ENCODE data around the gene CSNK1G1. TPM values are rescaled to one million over a fixed set of nuclear protein-coding genes. Genes with fewer than 3 reads are reported as not detected.
A peak's percentile ranks its signal among the peaks of the same experiment; 100 is the strongest.

CSNK1G1 gene
- total and polyA plus RNA-seq, 2 experiments from 2014 or later: 8.7 to 18.0 TPM

DNA sequence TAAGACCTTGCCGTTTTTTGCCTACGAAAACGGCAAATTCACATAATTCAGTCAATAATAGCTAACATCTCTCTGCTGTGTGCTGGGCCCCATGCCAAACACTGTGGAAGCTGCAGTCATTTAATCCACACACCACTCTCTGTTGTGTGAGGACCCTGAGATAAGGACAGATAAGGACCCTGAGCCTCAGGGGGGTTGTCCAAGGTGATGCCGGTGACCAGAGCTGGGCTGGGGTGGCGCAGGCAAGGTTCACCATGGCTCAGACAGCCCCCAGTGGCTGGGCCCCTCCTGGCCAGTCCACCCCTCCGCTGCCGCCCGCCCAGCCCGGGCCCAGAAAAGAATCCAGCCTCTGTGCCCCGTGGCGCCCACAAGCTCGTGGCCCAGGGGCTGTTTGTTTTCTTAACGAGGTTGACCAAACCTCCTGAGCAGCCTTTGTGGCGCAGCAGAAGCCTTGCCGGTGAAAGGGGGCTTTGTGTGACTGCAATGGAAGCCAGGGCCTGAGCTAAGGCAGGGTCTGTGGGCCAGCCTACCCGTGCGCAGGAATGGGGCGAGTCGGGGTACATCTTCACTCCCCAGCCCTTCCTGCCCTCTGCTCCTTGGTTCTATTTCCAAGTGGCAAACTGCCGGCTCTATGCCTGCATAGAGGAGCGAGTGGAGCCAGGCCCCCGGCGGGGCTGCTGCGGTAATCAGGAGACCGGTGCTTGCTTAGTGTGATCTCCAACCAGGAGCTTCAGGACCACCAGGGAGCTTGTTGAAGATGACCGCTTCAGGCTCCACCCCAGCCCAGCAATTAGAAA, 208.9 kb downstream of the CSNK1G1 start:
- TF ChIP-seq, protein P1, sequence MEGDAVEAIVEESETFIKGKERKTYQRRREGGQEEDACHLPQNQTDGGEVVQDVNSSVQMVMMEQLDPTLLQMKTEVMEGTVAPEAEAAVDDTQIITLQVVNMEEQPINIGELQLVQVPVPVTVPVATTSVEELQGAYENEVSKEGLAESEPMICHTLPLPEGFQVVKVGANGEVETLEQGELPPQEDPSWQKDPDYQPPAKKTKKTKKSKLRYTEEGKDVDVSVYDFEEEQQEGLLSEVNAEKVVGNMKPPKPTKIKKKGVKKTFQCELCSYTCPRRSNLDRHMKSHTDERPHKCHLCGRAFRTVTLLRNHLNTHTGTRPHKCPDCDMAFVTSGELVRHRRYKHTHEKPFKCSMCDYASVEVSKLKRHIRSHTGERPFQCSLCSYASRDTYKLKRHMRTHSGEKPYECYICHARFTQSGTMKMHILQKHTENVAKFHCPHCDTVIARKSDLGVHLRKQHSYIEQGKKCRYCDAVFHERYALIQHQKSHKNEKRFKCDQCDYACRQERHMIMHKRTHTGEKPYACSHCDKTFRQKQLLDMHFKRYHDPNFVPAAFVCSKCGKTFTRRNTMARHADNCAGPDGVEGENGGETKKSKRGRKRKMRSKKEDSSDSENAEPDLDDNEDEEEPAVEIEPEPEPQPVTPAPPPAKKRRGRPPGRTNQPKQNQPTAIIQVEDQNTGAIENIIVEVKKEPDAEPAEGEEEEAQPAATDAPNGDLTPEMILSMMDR (IDR thresholded peaks at IDR 0.05; ENCODE audit: low read depth, low read length): no peak
- Histone ChIP-seq H3K27me3 (peaks cover 6% of the 10 kb centered on the region), H3K9me3 (ENCODE audit: low read depth) (no peaks in the 10 kb centered on the region), H3K27ac (peak overlapping the region; percentile 44), H3K4me1 (ENCODE audit: low read depth) (peaks cover 17% of the 10 kb centered on the region), H3K4me3 (no peak overlapping the region), H3K36me3 (peaks cover 8% of the 10 kb centered on the region)
- peak; percentile 39 to 58 for DNase-seq (ENCODE audit: low read depth in 1 of 2, low spot score in 1 of 2)

GRCh38 chr15:64146520-64146884, 209.5 kb downstream of the CSNK1G1 start:
- H3K36me3 ChIP-seq: peaks cover 8% of the 10 kb centered on the region
- TF ChIP-seq, protein P1 (IDR thresholded peaks at IDR 0.05; ENCODE audit: low read depth, low read length): no peak
- H3K4me1 ChIP-seq (ENCODE audit: low read depth): peaks cover 17% of the 10 kb centered on the region
- H3K27me3 ChIP-seq: no peaks in the 10 kb centered on the region
- H3K9me3 ChIP-seq (ENCODE audit: low read depth): no peaks in the 10 kb centered on the region
- DNase-seq (ENCODE audit: low read depth in 1 of 2, low spot score in 1 of 2): no peak
- H3K27ac ChIP-seq: peak overlapping the region; percentile 55
- no peak overlapping the region for H3K4me3 ChIP-seq

DNA sequence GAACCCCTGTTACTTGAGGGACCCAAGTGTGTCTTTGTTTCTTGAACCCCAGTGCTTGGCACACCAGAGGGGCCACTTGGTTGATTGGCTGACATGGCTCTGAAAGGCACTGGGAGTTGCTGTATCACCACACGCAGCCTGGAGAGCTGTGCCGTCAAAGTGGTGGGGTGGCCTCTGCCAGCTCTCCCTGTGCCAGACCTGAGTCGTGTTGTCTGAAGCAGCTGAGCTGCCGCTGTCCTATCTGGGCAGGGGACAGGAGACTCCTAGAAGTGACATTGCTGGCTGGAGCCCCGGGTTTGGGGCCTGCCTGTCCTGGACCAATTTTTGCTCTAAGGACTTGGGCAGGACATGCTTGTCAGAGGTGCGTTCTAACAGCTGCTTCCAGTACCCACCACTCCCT, 209.9 kb downstream of the CSNK1G1 start:
- H3K9me3 ChIP-seq (ENCODE audit: low read depth): no peaks in the 10 kb centered on the region
- peaks cover 8% of the 10 kb centered on the region for H3K36me3 ChIP-seq
- TF ChIP-seq, protein P1 (IDR thresholded peaks at IDR 0.05; ENCODE audit: low read depth, low read length): no peak
- H3K27me3 ChIP-seq: no peaks in the 10 kb centered on the region
- no peak overlapping the region for H3K4me3 ChIP-seq
- H3K27ac ChIP-seq: peak overlapping the region; percentile 55
- no peak for DNase-seq (ENCODE audit: low read depth in 1 of 2, low spot score in 1 of 2)
- H3K4me1 ChIP-seq (ENCODE audit: low read depth): peaks cover 17% of the 10 kb centered on the region

- Histone ChIP-seq H3K4me3 (no peak overlapping the region), H3K4me1 (ENCODE audit: low read depth) (peaks cover 14% of the 10 kb centered on the region), H3K36me3 (peaks cover 8% of the 10 kb centered on the region), H3K9me3 (ENCODE audit: low read depth) (no peaks in the 10 kb centered on the region), H3K27me3 (no peaks in the 10 kb centered on the region), H3K27ac (no peak overlapping the region)
- TF ChIP-seq, protein P1 (IDR thresholded peaks at IDR 0.05; ENCODE audit: low read depth, low read length): no peak
- no peak for DNase-seq (ENCODE audit: low read depth in 1 of 2, low spot score in 1 of 2)
These were observed 211.2 kb downstream of the CSNK1G1 start for GRCh38 chr15:64144565-64145281.

- no peaks in the 10 kb centered on the region for H3K9me3 ChIP-seq (ENCODE audit: low read depth)
- no peak for DNase-seq (ENCODE audit: low read depth in 1 of 2, low spot score in 1 of 2)
- H3K4me3 ChIP-seq: no peak overlapping the region
- peaks cover 8% of the 10 kb centered on the region for H3K36me3 ChIP-seq
- TF ChIP-seq, protein P1 (IDR thresholded peaks at IDR 0.05; ENCODE audit: low read depth, low read length): no peak
- H3K27ac ChIP-seq: no peak overlapping the region
- H3K4me1 ChIP-seq (ENCODE audit: low read depth): peaks cover 14% of the 10 kb centered on the region
- H3K27me3 ChIP-seq: no peaks in the 10 kb centered on the region
These were observed 211.8 kb downstream of the CSNK1G1 start for GRCh38 chr15:64144192-64144564.

Data from cardiac muscle cell (in vitro differentiated cells and primary cell).